NCI-H146 (cell line): Measurements from ENCODE around the gene ISLR2.
"Not testable (repeated sequence)": the region's sequence is repeated elsewhere in the genome, so short reads cannot be mapped to it uniquely, and the experiment has no call there.

Experiments used
- DNase-seq: peaks from one replicate; lab custom pipeline; 2025; lab: John Stamatoyannopoulos, UW

Gene ISLR2, protein sequence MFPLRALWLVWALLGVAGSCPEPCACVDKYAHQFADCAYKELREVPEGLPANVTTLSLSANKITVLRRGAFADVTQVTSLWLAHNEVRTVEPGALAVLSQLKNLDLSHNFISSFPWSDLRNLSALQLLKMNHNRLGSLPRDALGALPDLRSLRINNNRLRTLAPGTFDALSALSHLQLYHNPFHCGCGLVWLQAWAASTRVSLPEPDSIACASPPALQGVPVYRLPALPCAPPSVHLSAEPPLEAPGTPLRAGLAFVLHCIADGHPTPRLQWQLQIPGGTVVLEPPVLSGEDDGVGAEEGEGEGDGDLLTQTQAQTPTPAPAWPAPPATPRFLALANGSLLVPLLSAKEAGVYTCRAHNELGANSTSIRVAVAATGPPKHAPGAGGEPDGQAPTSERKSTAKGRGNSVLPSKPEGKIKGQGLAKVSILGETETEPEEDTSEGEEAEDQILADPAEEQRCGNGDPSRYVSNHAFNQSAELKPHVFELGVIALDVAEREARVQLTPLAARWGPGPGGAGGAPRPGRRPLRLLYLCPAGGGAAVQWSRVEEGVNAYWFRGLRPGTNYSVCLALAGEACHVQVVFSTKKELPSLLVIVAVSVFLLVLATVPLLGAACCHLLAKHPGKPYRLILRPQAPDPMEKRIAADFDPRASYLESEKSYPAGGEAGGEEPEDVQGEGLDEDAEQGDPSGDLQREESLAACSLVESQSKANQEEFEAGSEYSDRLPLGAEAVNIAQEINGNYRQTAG

DNA sequence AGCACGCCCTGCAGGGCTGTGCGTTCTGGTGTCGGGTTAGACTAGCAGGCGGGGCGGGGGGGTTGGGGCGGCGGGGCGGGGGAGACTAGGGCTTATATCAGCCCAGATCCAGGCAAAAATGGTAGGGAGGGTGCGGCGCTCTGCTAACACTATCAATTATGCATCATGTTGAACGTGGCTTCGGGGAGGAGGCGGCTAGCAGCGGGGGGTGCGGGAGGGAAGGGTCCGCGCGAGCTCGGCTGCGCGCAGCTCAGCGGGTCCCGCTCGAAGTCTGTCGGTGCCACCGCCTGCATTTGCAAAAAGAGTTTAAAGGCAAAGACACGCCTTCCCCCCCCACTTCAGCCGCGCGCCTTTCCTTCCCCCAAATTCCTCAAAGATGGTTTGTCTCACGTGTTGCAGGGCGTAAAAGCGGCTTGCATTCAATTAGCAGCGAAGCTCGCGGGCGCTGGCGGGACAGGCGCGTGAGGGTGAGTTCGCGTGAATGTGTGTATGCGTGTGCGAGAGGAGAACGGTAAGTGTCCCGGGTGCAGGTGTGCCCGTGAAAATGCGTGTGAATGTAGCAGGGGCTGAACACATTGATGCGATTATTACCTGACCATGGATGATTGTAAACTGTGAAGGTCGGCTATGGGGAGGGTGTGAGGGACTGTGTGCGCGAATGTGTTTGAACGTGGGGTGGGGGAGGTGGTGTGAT, at the start of gene ISLR2:
Gene ISLR2 (plus strand): TSS at position 432 of the 694 bp plus-strand sequence. CDS start 2,169 bp downstream, outside the sequence.
- peak; percentile 61 for DNase-seq

DNA sequence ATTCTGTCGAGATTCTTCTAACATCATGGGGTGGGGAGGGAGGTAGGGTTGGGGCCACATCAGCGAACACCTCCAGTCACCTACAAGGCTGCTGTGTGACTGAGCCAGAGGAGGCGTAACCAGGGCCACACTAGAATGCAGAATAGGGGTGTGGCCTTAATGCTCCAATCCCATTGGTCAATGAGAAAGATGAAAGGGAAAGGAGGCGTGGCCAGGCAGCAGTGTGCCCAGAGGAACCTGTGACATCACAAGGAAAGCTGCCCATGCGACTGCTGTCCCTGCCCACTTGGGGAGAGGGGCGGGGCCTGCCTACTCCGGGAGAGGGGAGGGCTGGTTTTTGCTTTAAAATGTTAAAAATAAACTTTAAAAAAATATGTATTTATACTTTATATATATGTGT, 47.9 kb upstream of the ISLR2 start, which contains the start of gene GOLGA6A:
Gene GOLGA6A (minus strand): TSS at position 101 of the 400 bp plus-strand sequence. CDS start 41 bp downstream, at position 60.
- DNase-seq, result not testable (repeated sequence)

DNA sequence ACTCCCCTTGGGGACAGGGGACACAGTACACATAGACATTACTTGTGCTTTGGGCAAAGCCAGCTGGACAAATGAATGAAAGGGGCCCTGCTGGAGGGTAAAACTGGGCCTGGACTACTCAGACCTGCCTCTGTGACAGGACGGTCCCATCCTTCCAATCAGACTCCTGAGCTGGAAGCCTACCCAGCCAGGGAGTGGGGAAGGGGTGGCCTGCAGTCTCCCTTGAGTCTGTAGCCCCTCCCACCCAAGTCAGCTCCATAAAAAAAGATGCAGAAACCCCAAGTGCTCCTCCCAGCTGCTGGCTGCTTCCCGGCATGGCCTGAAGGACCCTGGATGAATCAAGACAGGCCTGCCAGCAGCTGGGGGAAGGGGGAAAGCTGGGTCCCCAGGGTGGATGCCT, 35.8 kb upstream of the ISLR2 start:
- DNase-seq, result not testable (repeated sequence)

DNA sequence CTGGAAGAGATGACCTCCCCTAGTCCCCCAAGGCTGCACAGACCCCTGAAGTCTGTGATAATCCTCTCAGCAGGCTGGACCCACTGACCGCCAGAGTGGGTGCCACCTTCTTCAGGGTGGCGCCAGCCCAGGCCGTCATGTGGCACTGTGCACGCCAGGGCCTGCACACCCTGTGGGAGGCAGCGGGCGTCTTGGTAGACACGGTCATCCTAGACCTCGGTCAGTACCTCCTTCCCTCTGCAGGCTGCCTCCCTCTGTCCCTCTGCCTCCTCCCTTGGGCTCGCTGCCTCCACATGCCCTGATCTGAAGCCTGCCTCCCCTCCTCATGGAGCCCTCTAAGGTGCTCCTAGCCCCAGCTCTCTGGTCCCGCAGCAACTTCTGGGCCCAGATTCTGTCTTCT, 34.8 kb upstream of the ISLR2 start:
- DNase-seq, result not testable (repeated sequence)

DNA sequence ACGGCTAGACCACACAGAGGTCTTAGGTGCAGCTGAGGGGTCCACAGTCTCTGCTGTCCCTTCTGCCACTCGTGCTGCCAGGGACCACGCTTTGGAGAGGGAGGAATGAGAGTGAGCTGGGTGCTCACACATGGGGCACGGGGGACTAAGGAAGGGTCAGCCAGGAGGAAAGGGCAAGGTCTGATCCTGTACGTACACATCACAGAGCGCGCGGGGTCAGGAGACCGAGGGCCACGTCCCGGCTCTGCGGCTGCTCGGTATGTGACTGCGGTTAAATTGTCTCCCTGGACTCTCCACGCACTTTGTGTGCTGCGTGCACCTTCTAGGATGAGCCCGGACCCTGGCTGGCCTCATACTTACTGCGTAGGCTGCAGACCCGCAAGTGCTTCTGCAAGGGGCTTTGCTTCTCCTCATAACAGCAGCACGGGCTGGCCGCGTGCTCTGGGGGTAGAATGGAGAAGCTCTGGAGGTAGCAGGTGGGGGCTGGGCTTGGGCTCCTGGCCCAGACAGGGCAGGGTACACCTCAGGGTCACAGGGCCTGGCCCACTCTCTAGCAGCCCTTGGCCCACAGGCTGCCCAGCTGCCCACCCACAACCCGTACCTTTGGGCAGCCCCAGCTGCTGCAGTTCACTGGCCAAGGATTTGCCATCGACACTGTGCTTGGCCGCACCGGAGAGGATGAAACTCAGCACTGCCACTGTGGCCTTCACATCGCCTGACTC, 33.5 kb upstream of the ISLR2 start:
- DNase-seq, result not testable (repeated sequence)

DNA sequence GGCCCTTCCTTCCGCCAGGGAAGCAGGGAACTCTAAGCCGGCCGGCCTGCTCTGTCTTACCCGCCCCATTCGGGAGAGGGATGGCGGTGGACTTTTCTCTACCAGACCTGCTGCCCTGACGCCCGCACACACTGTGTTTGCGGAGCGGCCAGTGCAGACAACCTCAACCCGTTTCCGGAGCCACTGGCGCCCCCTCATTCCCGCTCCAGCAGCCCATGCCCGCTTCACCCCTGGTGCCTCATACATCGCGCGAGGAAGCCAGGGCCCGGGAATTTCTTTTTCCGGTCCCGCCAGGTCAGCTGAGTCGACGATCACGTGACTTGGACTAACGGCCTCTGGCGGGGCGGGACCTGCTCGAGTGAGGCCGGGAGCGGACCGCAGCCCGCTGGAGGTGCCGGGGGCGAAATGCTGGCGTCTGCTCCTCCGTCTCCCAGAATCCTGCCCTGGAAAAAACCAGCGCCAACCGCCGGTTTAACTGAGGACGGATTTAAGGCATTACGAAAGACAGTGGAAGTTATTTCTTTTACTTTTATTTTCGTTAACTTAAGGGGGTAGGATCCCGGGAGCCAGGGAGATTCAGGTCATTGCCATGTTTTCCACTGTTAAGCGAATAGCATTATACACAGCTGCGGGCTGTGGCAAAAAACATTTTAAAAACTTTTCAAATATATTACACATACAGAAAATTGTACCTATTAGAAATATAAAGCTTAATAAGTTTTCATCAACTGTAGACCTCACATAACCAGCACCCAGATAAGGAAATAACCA, 30.2 kb upstream of the ISLR2 start:
- not testable (repeated sequence) for DNase-seq

DNA sequence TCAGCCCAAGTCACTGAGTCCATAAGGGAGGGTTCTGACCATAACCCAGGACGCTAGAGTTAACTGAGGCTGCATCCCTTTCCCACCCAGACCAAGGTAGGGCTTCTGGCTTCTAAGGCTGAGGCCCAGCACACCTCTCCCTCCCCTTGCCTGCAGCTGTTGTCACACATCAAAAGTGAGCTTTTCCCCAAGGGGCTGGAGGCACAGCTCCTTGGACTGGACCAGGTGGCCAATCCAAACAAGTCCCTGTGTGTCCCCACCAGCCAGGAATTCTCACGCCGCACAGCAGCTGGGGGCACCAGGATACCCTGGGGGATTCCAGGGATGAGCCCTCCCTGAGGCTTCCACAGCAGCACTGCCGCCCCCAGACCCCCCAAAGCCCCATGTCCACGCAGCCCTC, 22.3 kb upstream of the ISLR2 start:
- DNase-seq, result no peak

DNA sequence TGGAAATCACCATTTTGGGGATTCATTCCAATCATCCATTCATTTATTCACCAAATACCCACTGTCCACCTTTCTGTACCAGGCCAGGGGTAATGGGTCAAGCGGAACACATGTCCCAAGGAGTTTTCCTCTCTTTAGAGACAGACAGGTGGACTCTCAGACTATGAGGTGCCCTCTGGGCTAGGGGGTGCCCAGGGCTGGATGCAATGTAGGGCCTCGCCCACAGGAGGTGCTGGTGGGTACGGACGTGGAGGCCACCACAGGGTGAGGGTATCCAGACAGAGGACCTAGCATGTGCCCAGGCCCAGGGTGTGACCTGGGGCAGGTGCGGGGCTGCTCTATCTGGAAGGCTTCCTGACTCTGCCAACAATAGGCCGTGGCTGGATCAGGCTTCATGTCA, 21.8 kb upstream of the ISLR2 start:
- not testable (repeated sequence) for DNase-seq

DNA sequence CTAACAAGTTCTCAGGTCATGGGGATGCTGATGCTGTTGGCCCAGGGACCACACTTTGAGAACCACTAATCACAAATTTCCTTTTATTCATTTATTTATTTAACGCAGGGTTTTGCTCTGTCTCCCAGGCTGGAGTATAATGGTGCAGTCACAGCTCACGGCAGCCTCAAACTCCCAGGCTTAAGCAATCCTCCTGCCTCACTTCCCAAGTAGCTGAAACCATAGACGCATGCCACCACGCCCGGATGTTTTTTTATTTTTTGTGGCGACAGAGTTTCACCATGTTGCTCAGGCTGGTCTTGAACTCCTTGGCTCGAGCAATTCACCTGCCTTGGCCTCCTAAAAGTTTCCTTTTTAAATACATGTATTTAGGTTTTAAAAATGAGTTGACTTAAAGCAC, 20.7 kb upstream of the ISLR2 start:
- no peak for DNase-seq

DNA sequence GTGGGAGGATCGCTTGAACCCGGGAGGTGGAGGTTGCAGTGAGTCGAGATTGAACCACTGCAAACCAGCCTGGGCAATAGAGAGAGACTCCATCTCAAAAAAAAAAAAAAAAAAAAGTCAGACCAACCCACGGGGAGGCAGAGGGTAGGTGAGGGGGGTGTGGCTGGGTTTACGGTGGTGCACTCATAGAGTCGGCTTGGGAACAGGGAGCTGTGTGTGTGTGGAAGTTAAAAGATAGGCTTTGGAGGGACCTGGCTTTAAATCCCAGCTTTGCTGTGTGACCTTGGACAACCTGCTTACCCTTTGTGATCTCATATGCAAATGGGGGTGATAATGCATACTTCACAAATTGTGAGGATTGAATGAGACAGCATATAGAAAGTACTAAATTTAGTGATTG, 10.0 kb upstream of the ISLR2 start:
- DNase-seq, result no peak

DNA sequence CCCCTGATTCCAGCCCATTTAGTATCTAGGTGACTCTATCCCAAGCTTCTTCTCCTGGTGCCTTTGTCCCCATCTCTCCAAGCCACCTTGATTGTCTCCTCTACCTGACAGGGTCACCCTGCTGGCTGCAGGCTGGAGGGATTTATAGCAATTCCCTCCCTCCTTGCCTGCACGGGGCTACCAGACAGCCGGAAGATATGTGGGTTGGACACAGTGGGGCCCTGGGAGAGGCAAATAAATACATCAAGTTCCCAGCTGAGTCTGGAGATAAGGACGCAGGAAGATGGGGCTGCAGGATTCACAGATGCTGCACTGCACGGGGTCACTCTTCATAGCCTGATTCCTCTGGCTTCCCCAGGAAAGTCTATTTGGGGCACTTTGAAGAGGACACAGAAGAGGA, 9.3 kb upstream of the ISLR2 start:
- no peak for DNase-seq

DNA sequence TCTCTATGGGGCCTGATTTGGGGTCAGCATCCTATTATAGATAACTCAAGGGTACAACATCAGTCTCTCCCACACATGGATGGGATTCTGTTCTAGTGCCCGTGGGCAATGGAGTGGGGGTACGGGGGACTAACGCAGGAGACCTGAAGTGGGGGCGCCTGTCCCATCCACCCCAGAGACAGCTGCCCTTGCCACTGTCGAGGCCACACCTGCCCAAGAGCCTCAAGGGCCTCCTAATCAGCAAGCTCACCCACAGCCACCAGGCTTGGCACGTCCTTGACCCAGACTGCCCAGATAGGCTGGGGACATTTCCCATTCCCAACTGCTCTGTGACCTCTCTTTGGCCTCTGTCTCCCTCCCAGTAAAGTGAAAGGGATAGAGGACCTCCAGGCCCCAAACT, 8.5 kb upstream of the ISLR2 start:
- DNase-seq, result no peak

DNA sequence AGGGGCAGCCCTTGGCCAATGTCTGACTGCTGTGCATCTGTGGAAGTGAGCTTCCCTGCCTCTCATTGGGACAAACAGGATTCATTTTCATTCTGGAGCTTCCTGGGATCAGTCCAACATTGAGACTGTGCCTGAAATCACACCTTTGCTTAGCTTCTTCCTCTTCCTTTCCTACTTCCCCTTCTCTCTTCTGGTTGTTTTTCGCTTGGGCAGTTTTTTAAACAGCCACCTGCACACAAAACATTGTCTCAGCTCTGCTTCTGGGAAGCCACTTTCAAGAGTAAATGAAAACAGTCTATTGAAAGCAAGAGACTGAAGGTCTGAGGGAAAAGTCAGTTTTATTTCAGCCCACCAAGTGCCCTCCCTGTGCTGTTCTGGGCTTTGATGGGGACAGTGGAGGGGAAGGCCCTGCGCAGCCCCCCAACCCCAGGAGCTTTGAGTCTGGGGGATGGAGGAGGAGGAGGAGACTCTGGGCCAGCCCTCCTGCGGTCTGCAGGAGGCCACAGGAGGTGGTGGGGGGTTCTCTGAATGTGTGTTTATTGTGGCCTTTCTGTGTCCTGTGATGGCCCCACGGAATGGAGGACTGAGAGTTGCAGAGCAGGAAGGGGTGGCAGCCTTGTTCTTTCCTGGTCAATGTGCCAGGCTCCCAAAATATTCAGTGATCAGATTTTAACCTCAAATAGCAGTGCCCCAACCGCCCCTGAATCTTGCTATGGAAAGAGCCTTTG, 7.8 kb upstream of the ISLR2 start:
- DNase-seq, result no peak

DNA sequence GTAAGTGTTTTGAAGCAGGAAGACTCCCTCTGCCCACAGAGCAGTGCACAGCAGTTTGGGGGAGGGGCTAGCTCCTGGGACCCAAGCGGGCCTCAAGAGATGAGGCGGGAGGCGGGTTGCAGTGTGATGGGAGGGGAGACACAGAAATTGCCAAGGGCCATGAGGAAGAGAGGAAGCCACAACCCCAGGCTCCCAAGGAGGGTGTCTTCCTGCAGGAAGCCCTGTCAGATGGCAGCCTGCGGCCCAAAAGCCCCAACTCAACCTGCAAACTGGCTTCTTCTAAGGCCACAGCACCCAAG, 7.3 kb upstream of the ISLR2 start:
- no peak for DNase-seq

DNA sequence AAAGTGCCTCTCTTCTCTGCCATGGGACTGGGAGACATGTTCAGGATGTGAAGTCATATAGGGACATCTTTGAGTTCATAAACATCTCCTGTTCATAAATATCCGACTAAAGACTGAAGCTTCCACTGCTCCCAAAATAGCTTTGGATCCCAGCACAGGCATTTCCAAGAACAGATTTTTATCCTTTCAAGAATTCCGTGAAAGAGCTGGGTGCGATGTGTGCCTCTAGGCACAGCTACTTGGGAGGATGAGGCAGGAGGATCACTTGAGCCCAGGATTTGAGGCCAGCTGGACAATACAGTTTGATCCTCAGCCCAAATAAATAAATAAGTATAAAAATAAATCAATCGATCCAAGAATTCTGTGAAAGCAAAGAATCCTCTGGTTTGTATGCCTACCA, 6.7 kb upstream of the ISLR2 start:
- no peak for DNase-seq

DNA sequence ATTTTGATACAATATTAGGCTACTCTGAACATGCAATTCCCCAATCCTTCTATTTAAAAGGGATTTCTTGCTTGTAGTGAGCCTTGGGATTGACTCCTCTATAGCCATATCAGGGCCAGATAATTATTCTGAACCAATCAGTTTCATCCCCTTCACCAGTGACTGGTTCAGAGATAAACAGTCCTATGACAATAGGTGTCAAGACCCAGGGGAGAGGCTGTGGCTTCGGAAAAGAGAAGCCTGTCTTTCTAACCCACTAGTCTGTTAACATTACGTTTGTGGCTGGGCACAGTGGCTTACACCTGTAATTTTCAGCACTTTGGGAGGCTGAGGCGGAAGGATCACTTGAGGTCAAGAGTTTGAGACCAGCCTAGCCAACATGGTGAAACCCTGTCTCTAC, 6.2 kb upstream of the ISLR2 start:
- no peak for DNase-seq

DNA sequence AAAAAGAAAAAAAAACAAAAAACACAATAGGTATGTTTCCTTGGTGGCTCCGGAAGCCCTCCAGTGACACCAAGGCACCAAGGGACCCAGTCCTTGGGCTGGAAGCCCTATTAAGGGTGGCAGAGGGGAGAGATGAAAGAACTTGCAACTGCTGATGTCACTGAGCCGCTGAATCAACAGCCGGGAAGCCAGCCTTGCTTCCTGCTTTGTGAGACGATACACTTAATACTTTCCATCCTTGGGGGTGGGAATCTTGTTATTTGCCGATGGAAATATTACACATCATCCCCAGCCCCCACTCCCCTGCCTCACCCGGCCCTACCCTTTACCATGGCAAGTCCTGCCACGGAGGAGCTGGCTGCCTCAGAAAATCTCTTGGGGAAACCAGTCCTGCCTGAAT, 5.6 kb upstream of the ISLR2 start:
- no peak for DNase-seq

DNA sequence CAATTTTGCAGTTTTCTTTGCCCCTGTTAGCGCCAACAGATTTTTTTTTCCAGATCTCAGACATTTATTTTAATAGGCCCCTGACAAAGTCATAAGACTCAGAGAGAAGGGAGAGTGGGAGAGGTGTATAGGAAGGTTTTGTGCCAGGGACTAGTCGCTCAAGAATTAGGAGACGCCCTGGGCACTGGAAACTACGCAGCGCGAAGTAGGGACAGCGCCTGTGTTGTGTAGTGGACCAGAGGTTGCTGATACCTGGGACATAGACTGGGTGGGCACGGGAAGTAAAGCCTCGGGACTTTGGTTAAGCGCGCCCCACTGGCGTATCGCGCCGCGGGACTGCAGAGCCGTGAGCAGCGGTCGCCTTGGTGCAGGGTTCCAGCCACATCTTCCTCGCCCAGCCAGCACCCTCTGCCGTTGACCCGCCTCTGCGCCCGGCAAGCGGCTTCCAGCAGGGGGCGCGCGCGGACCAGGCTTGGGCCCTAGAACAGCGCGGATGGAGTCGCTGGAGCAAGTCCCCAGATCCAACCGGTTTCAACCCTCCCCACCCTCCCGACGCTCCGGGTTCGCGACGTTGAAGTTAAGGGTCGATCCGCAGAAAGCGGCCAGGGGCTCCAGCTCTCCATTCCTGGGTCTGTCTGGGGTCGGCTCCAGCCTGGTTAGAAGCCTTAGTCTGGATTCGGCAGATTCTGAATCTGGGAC, 3.0 kb upstream of the ISLR2 start:
- DNase-seq, result peak; percentile 75

DNA sequence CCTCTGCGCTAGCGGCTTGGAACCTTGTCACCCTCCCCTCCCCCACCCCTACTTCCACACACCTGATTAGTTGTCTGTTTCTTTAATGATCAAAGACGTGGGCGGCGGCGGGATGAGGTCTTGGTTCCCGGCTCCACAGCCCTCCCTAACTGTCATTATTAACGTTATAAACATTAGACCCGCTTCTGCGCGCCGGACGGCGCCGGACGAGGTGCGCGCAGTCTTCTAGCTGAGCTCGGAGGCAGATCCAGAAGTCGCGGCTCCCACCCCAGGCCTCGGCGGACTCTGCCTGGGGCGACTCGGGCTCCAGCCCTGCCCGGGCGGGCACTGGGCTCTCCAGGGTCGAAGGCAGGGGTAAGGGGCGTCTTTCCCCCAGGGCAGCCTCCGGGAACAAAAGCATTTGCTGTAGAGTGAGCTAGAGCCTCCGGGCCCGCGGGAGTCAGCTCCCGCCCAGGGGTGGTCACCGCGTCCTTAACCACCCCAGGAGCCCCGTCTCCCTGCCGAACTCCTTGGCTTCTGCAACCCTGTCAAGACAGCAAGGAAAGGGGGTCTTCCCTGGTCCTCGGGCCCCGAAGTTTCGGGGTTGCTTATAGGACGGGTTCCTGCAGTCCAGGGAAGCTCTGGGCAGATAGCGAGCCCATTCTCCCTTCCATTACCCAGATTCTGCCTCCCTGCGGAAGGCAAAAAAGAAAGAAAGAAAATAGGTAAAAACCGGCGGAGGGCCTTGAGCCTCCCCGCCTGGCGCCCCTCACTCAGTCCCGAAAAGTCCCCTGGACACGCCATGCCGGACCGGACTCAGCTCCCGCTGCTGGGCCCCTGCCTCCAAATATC, 2.2 kb upstream of the ISLR2 start:
- DNase-seq, result no peak
